ENCODE measurements around the gene ADD3.
"Not testable (repeated sequence)": the region's sequence is repeated elsewhere in the genome, so short reads cannot be mapped to it uniquely, and the experiment has no call there.

ADD3 gene

GRCh38 chr10:110110338-110110737 is 102.6 kb downstream of the ADD3 start:
- Histone ChIP-seq H3K27me3 (ENCODE audit: insufficient read depth, low read length) (no peaks in the 10 kb centered on the region), H3K36me3 (ENCODE audit: insufficient read depth, low read length) (peaks cover 22% of the 10 kb centered on the region), H3K79me2 (ENCODE audit: control insufficient read depth, insufficient read depth, low read length, unreplicated experiment) (no peaks in the 10 kb centered on the region), H3K27ac (ENCODE audit: low read depth, low read length) (no peak overlapping the region), H2AFZ (ENCODE audit: low read length, unreplicated experiment) (no peak overlapping the region), H3K4me1 (ENCODE audit: control insufficient read depth, insufficient read depth, low read length, unreplicated experiment) (no peaks in the 10 kb centered on the region), H3K4me3 (ENCODE audit: low read depth, low read length) (no peak overlapping the region)

DNA sequence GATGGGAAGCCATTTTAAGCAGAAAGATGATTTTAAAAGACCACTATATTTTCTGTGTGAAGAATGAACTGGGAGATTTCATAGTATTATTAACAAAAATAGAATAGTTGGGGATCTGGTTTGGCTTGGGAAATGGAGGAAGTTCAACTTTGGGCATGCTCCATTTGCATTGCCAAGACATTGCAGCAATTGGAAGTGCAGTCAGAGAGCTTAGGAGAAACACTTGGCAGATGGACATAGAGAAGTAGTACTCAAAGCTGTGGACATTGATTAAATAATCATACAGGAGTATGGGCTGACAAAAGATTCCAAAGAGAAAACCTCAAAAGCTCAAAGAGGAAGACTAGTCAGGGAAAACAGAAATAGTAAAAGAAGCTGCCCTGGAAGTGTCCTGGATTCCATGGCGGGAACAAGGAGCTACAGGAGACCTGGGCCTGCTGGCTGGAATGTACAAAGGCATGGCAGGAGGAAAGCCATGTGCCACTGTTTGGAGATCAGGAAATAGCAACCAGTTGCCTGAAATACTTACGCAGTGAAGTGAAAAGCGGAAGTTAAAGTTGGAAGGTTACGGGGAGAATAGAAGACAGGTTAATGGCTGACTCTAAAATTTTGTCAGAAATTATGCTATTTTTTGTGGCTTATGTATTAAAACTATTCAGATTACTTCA is 106.0 kb downstream of the ADD3 start:
- Histone ChIP-seq H3K79me2 (ENCODE audit: control insufficient read depth, insufficient read depth, low read length, unreplicated experiment) (no peaks in the 10 kb centered on the region), H3K4me3 (ENCODE audit: low read depth, low read length) (no peak overlapping the region), H3K27ac (ENCODE audit: low read depth, low read length) (no peak overlapping the region), H3K27me3 (ENCODE audit: insufficient read depth, low read length) (no peaks in the 10 kb centered on the region), H2AFZ (ENCODE audit: low read length, unreplicated experiment) (no peak overlapping the region), H3K4me1 (ENCODE audit: control insufficient read depth, insufficient read depth, low read length, unreplicated experiment) (no peaks in the 10 kb centered on the region), H3K36me3 (ENCODE audit: insufficient read depth, low read length) (peaks cover 26% of the 10 kb centered on the region)

DNA sequence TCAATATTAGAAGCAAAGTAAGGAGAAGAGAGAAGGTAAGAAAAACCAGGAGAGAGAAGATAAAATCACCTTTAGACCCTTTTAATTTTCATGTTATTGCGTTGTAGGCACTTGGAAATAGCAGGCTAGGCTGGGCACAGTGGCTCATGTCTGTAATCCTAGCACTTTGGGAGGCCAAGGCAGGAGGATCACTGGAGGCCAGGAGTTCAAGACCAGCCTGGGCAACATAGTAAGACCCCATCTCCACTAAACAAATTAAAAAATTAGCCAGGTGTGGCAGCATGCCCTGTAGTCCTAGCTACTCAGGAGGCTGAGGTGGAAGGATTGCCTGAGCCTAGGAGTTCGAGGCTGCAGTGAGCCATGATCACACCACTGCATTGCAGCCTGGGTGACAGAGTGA is 106.9 kb downstream of the ADD3 start:
- H3K36me3 ChIP-seq (ENCODE audit: insufficient read depth, low read length), result peaks cover 30% of the 10 kb centered on the region
- H2AFZ ChIP-seq (ENCODE audit: low read length, unreplicated experiment); H3K4me3 ChIP-seq (ENCODE audit: low read depth, low read length); H3K27ac ChIP-seq (ENCODE audit: low read depth, low read length); H3K4me1 ChIP-seq (ENCODE audit: control insufficient read depth, insufficient read depth, low read length, unreplicated experiment); H3K79me2 ChIP-seq (ENCODE audit: control insufficient read depth, insufficient read depth, low read length, unreplicated experiment); H3K27me3 ChIP-seq (ENCODE audit: insufficient read depth, low read length): not testable (repeated sequence)

DNA sequence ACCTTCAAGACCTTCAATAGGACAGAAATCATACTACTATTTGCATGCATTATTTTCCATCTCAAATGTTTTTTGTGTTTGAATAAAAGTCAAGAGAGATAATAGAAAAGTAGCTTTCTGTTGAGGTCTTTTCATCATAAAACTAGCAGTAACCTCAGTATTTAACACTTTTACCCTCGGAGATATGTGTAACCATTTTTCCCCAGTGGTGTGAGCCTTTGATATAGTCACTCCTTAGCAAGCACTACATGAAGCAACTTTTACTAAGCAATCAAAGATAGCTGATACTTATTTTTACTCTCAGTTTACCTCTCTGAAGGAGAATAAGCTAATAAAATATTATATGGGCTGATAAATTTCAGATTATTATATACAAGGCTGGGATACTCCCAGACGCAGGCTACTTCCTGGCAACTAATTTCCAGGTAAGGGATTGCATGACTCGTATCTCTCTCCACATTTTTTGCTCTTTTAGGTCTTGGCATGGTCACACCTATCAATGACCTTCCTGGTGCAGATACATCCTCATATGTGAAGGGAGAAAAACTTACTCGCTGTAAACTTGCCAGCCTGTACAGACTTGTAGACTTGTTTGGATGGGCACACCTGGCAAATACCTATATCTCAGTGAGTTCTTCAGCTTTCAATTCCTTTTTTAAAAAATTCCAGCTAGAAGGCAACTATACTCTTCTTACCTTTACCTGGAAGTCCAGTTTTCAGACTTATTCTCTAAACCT is 108.2 kb downstream of the ADD3 start:
- Histone ChIP-seq H3K27me3 (ENCODE audit: insufficient read depth, low read length) (no peaks in the 10 kb centered on the region), H2AFZ (ENCODE audit: low read length, unreplicated experiment) (no peak overlapping the region), H3K79me2 (ENCODE audit: control insufficient read depth, insufficient read depth, low read length, unreplicated experiment) (no peaks in the 10 kb centered on the region), H3K36me3 (ENCODE audit: insufficient read depth, low read length) (peaks cover 32% of the 10 kb centered on the region), H3K27ac (ENCODE audit: low read depth, low read length) (no peak overlapping the region), H3K4me1 (ENCODE audit: control insufficient read depth, insufficient read depth, low read length, unreplicated experiment) (no peaks in the 10 kb centered on the region), H3K4me3 (ENCODE audit: low read depth, low read length) (no peak overlapping the region)

GRCh38 chr10:110118891-110119621 is 111.3 kb downstream of the ADD3 start:
- H2AFZ ChIP-seq (ENCODE audit: low read length, unreplicated experiment), result no peak overlapping the region
- H3K4me1 ChIP-seq (ENCODE audit: control insufficient read depth, insufficient read depth, low read length, unreplicated experiment), result no peaks in the 10 kb centered on the region
- H3K27me3 ChIP-seq (ENCODE audit: insufficient read depth, low read length), result no peaks in the 10 kb centered on the region
- H3K79me2 ChIP-seq (ENCODE audit: control insufficient read depth, insufficient read depth, low read length, unreplicated experiment), result no peaks in the 10 kb centered on the region
- no peak overlapping the region for H3K4me3 ChIP-seq (ENCODE audit: low read depth, low read length)
- H3K36me3 ChIP-seq (ENCODE audit: insufficient read depth, low read length), result peaks cover 38% of the 10 kb centered on the region
- no peak overlapping the region for H3K27ac ChIP-seq (ENCODE audit: low read depth, low read length)

GRCh38 chr10:110123594-110123993 is 115.8 kb downstream of the ADD3 start:
- peaks cover 47% of the 10 kb centered on the region for H3K36me3 ChIP-seq (ENCODE audit: insufficient read depth, low read length)
- no peak overlapping the region for H3K27ac ChIP-seq (ENCODE audit: low read depth, low read length)
- H3K79me2 ChIP-seq (ENCODE audit: control insufficient read depth, insufficient read depth, low read length, unreplicated experiment), result no peaks in the 10 kb centered on the region
- H3K27me3 ChIP-seq (ENCODE audit: insufficient read depth, low read length), result no peaks in the 10 kb centered on the region
- H2AFZ ChIP-seq (ENCODE audit: low read length, unreplicated experiment), result no peak overlapping the region
- no peak overlapping the region for H3K4me3 ChIP-seq (ENCODE audit: low read depth, low read length)
- H3K4me1 ChIP-seq (ENCODE audit: control insufficient read depth, insufficient read depth, low read length, unreplicated experiment), result no peaks in the 10 kb centered on the region

- Histone ChIP-seq H3K27ac (ENCODE audit: low read depth, low read length) (no peak overlapping the region), H3K4me3 (ENCODE audit: low read depth, low read length) (no peak overlapping the region), H2AFZ (ENCODE audit: low read length, unreplicated experiment) (no peak overlapping the region), H3K27me3 (ENCODE audit: insufficient read depth, low read length) (no peaks in the 10 kb centered on the region), H3K4me1 (ENCODE audit: control insufficient read depth, insufficient read depth, low read length, unreplicated experiment) (peaks cover 3% of the 10 kb centered on the region), H3K79me2 (ENCODE audit: control insufficient read depth, insufficient read depth, low read length, unreplicated experiment) (no peaks in the 10 kb centered on the region), H3K36me3 (ENCODE audit: insufficient read depth, low read length) (peaks cover 50% of the 10 kb centered on the region)
Measured at GRCh38 chr10:110129490-110129889, 121.7 kb downstream of the ADD3 start.

- no peaks in the 10 kb centered on the region for H3K79me2 ChIP-seq (ENCODE audit: control insufficient read depth, insufficient read depth, low read length, unreplicated experiment)
- H3K4me1 ChIP-seq (ENCODE audit: control insufficient read depth, insufficient read depth, low read length, unreplicated experiment), result peaks cover 9% of the 10 kb centered on the region
- H3K36me3 ChIP-seq (ENCODE audit: insufficient read depth, low read length), result peaks cover 25% of the 10 kb centered on the region
- H3K27ac ChIP-seq (ENCODE audit: low read depth, low read length), result no peak overlapping the region
- no peaks in the 10 kb centered on the region for H3K27me3 ChIP-seq (ENCODE audit: insufficient read depth, low read length)
- H2AFZ ChIP-seq (ENCODE audit: low read length, unreplicated experiment), result no peak overlapping the region
- no peak overlapping the region for H3K4me3 ChIP-seq (ENCODE audit: low read depth, low read length)
Measured at GRCh38 chr10:110134917-110135316, 127.1 kb downstream of the ADD3 start.

- H3K4me3 ChIP-seq (ENCODE audit: low read depth, low read length); H3K27ac ChIP-seq (ENCODE audit: low read depth, low read length); H2AFZ ChIP-seq (ENCODE audit: low read length, unreplicated experiment); H3K79me2 ChIP-seq (ENCODE audit: control insufficient read depth, insufficient read depth, low read length, unreplicated experiment); H3K27me3 ChIP-seq (ENCODE audit: insufficient read depth, low read length): not testable (repeated sequence)
- Histone ChIP-seq H3K4me1 (ENCODE audit: control insufficient read depth, insufficient read depth, low read length, unreplicated experiment) (peaks cover 10% of the 10 kb centered on the region), H3K36me3 (ENCODE audit: insufficient read depth, low read length) (peaks cover 21% of the 10 kb centered on the region)
Measured at GRCh38 chr10:110135836-110136235, 128.1 kb downstream of the ADD3 start.

DNA sequence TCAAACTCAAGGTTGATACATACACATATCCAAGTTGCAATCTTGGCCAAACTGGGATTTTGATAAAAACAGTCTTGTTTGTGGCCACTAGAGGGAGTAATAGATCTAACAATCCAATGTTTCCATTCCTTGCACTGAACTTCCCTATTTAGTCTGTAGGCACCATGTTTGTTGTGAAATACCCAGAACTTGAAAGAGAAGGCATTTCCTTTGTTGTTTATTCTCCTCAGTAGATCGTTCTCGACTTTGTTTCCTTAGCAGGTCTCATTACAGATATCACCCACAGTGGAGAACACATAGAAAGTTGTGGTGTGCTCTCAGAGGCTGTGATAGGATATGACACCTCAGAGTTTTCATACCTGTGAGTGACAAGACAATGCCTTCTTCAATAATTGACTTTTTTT is 129.4 kb downstream of the ADD3 start:
- no peaks in the 10 kb centered on the region for H3K27me3 ChIP-seq (ENCODE audit: insufficient read depth, low read length)
- H3K4me1 ChIP-seq (ENCODE audit: control insufficient read depth, insufficient read depth, low read length, unreplicated experiment), result peaks cover 24% of the 10 kb centered on the region
- no peaks in the 10 kb centered on the region for H3K79me2 ChIP-seq (ENCODE audit: control insufficient read depth, insufficient read depth, low read length, unreplicated experiment)
- no peak overlapping the region for H3K27ac ChIP-seq (ENCODE audit: low read depth, low read length)
- no peak overlapping the region for H3K4me3 ChIP-seq (ENCODE audit: low read depth, low read length)
- peaks cover 9% of the 10 kb centered on the region for H3K36me3 ChIP-seq (ENCODE audit: insufficient read depth, low read length)
- H2AFZ ChIP-seq (ENCODE audit: low read length, unreplicated experiment), result no peak overlapping the region
